A673 (cell line): ENCODE results near the gene SH2B3. TPM values are rescaled to one million over a fixed set of nuclear protein-coding genes. Genes with fewer than 3 reads are reported as not detected.

ENCODE experiments used
- BruUV-seq: library from RNA; stranded (reverse); fragments of 400-500 nt; replicated peaks from 2 replicates; lab custom pipeline; 2021; lab: Mats Ljungman, UMichigan
- CTCF ChIA-PET: fragments of 300-600 bp; sonication (Branson Sonifier 250); formaldehyde crosslinking; loops from one replicate; lab custom pipeline; 2022; ENCODE audit warnings: antibody characterized with exemption; lab: Charles Lee
- POLR2A ChIA-PET: fragments of 300-600 bp; sonication (Branson Sonifier 250); formaldehyde crosslinking; loops from one replicate; lab custom pipeline; 2022; ENCODE audit warnings: antibody characterized with exemption; ENCODE audit not compliant: low non-redundant PET; lab: Charles Lee
- DNase-seq: peaks from one replicate; pipeline ENCODE4 v3.0.0-alpha.2; 2015; ENCODE audit warnings: low spot score
- H3K27ac ChIP-seq: fragments of 200-600 bp; sonication (generic); 2 replicates; pipeline ENCODE4 v1.5.1; 2016; ENCODE audit warnings: mixed run types, low read depth, mild to moderate bottlenecking, mixed read lengths, antibody characterized with exemption, low read length; ENCODE audit not compliant: poor library complexity, severe bottlenecking
- H3K27me3 ChIP-seq: fragments of 200-600 bp; sonication (generic); replicated peaks from 2 replicates; pipeline ENCODE4 v1.6.1; 2017; ENCODE audit warnings: mixed run types, low read depth, mild to moderate bottlenecking, mixed read lengths, antibody characterized with exemption, low read length; ENCODE audit not compliant: insufficient read depth, poor library complexity
- H3K36me3 ChIP-seq: fragments of 200-600 bp; sonication (generic); 2 replicates; pipeline ENCODE4 v1.6.1; 2016; ENCODE audit warnings: mixed run types, mild to moderate bottlenecking, mixed read lengths, antibody characterized with exemption, low read length; ENCODE audit not compliant: insufficient read depth, poor library complexity, severe bottlenecking
- H3K4me1 ChIP-seq: fragments of 200-600 bp; sonication (generic); 2 replicates; pipeline ENCODE4 v1.6.1; 2017; ENCODE audit warnings: mixed run types, mild to moderate bottlenecking, mixed read lengths, antibody characterized with exemption, low read length; ENCODE audit not compliant: insufficient read depth, poor library complexity, severe bottlenecking
- H3K4me3 ChIP-seq: fragments of 200-600 bp; sonication (generic); 2 replicates; pipeline ENCODE4 v1.5.1; 2016; ENCODE audit warnings: low read depth, mixed run types, mild to moderate bottlenecking, mixed read lengths, low read length; ENCODE audit not compliant: poor library complexity, severe bottlenecking
- H3K9me3 ChIP-seq: fragments of 200-600 bp; sonication (generic); 2 replicates; pipeline ENCODE4 v1.6.1; 2016; ENCODE audit warnings: mixed run types, low read depth, mild to moderate bottlenecking, mixed read lengths, antibody characterized with exemption, low read length; ENCODE audit not compliant: poor library complexity, severe bottlenecking
- EZH2 ChIP-seq: fragments of 200-600 bp; sonication (generic); IDR thresholded peaks from 2 replicates; pipeline ENCODE4 v1.6.1; 2017; ENCODE audit warnings: borderline replicate concordance, low read depth, mild to moderate bottlenecking, mixed read lengths, antibody characterized with exemption, low read length; ENCODE audit not compliant: poor library complexity, severe bottlenecking
- intact Hi-C: fragments of 100-400 bp; cut with micrococcal nuclease; formaldehyde crosslinking; loops from one replicate; pipeline ENCODE4 v1.10.0; 2022; ENCODE audit not compliant: unreplicated experiment
- total RNA-seq: library from RNA; stranded (reverse); gene quantifications from 2 replicates; pipeline ENCODE4 v1.2.3, GENCODE V29; 2021
- TF ChIP-seq, protein P1 (sequence below): fragments of 300-800, 200-600 bp; sonication (generic); conservative IDR thresholded peaks from 2 replicates; pipeline ENCODE4 v1.5.1; 2017; ENCODE audit warnings: low read depth, mild to moderate bottlenecking, antibody characterized with exemption, low read length, moderate library complexity, mixed read lengths

The SH2B3 gene
- total RNA-seq, 1 experiment from 2014 or later: 133 TPM

GRCh38 chr12:111467092-111467856 lies 61.6 kb downstream of the SH2B3 start:
- H3K9me3 ChIP-seq: no peaks in the 10 kb centered on the region
- no peak for DNase-seq
- H3K4me1 ChIP-seq: peaks cover 6% of the 10 kb centered on the region
- intact Hi-C loops: no loop called here
- TF ChIP-seq, protein P1, sequence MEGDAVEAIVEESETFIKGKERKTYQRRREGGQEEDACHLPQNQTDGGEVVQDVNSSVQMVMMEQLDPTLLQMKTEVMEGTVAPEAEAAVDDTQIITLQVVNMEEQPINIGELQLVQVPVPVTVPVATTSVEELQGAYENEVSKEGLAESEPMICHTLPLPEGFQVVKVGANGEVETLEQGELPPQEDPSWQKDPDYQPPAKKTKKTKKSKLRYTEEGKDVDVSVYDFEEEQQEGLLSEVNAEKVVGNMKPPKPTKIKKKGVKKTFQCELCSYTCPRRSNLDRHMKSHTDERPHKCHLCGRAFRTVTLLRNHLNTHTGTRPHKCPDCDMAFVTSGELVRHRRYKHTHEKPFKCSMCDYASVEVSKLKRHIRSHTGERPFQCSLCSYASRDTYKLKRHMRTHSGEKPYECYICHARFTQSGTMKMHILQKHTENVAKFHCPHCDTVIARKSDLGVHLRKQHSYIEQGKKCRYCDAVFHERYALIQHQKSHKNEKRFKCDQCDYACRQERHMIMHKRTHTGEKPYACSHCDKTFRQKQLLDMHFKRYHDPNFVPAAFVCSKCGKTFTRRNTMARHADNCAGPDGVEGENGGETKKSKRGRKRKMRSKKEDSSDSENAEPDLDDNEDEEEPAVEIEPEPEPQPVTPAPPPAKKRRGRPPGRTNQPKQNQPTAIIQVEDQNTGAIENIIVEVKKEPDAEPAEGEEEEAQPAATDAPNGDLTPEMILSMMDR: no peak
- TF ChIP-seq EZH2: no peak
- POLR2A ChIA-PET: interaction anchor here (0.6 kb wide), 1 partner anchor 169 kb away, joined by 6 read pairs; no protein-coding TSS in a partner anchor
- no TSS peak for BruUV-seq
- no peaks in the 10 kb centered on the region for H3K27me3 ChIP-seq
- no peak overlapping the region for H3K27ac ChIP-seq
- no peak overlapping the region for H3K4me3 ChIP-seq
- CTCF ChIA-PET: no interaction called here
- peaks cover 27% of the 10 kb centered on the region for H3K36me3 ChIP-seq

DNA sequence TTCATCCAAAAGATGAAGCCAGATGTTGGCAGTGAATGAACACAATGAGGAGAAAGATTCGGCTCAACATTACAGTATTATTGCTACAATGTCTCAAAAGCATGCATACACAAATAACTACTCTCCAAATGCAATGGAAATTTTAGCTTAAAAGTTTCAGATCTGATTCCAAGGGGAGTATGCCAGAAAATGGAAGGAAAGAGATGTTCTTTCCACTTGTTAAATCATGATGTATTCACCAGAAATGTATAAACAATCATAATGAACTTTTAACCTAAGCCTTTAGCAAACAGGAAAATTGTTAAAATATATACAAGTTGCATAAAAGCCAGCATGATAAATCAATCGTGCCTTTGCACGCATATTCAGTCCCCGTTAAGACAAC lies 62.1 kb downstream of the SH2B3 start:
- no peak for TF ChIP-seq EZH2
- TF ChIP-seq, protein P1: no peak
- DNase-seq: no peak
- Histone ChIP-seq H3K9me3 (no peaks in the 10 kb centered on the region), H3K4me1 (peaks cover under 1% of the 10 kb centered on the region), H3K4me3 (no peak overlapping the region), H3K27ac (no peak overlapping the region), H3K27me3 (no peaks in the 10 kb centered on the region), H3K36me3 (peaks cover 27% of the 10 kb centered on the region)
- POLR2A ChIA-PET: no interaction called here
- CTCF ChIA-PET: no interaction called here
- no TSS peak for BruUV-seq
- intact Hi-C loops: no loop called here

- Histone ChIP-seq H3K4me1 (no peaks in the 10 kb centered on the region), H3K27me3 (no peaks in the 10 kb centered on the region), H3K4me3 (no peak overlapping the region), H3K27ac (no peak overlapping the region), H3K36me3 (peaks cover 29% of the 10 kb centered on the region), H3K9me3 (no peaks in the 10 kb centered on the region)
- POLR2A ChIA-PET: no interaction called here
- no peak for TF ChIP-seq EZH2
- TF ChIP-seq, protein P1: no peak
- no peak for DNase-seq
- CTCF ChIA-PET: no interaction called here
- intact Hi-C loops: no loop called here
- TSS peak; percentile 7 for BruUV-seq
These were observed 63.7 kb downstream of the SH2B3 start for GRCh38 chr12:111469401-111469800.
